GM11168 (cell line): Measurements from ENCODE around the gene KCNV2.
"Not testable (repeated sequence)": the region's sequence is repeated elsewhere in the genome, so short reads cannot be mapped to it uniquely, and the experiment has no call there.

ENCODE experiments used
- in situ Hi-C: fragments of 300-500 bp; cut with MboI; formaldehyde crosslinking; loops from one replicate; pipeline ENCODE4 v1.12.0; 2022; ENCODE audit warnings: low sequenced_read_pairs; ENCODE audit not compliant: unreplicated experiment

The KCNV2 gene

GRCh38 chr9:2717385-2717784 lies at the start of gene KCNV2:
TSS of gene KCNV2 (plus strand) at chr9:2717510. CDS start at chr9:2717740, 230 bp downstream.
- in situ Hi-C loops, result no loop called here

GRCh38 chr9:2673161-2673560 lies 44.1 kb upstream of the KCNV2 start:
- in situ Hi-C loops, result no loop called here

DNA sequence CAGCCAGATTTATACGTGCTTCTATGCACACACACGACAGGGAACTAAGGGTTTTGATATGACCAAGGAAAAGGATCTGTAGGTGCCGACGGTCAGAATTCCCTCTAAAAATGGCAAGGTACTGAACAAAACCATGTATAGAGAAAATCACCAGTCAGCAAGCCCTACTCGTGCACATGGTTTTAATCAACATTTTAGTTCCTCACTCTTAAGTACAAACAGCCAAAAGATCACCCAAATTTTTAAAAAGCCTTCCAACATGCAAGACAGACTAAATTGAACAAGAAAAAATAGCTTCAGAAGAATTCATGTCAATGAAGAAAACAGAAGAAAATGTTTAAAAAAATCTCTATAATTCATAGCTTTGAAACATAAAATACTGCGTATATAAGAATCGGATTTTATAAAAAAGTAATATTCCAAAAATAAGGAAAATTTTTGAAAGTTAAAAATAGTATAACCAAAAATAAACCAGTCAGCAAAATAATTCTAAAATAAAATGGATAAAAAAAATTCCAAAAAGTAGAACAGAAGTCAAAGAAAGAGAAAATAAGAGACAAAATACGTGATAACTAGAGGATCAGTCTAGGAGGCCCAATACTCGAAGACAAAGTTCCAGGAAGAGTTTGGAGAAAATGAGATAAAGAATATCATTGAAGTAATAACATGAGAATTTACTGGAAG lies 43.0 kb upstream of the KCNV2 start:
- in situ Hi-C loops, result no loop called here

GRCh38 chr9:2675834-2676233 lies 41.5 kb upstream of the KCNV2 start:
- in situ Hi-C loops, result no loop called here

DNA sequence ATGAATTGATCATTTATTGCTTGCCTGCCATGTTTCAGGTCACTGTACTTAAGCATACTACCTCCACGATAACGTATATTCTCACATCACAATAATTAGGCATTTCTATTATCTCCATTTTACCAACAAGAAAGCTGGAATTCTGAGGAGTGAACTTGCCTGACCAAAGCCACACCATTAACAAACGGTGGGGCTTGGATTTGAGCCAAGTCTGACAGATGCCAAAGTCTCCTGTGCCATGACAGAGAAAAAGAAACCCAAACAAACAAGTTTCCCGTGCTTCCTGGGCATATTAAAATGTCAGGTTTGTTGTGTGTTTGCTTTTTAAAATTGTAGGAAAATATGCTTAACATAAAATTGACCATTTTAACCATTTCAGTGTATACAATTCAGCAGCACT lies 40.8 kb upstream of the KCNV2 start:
- in situ Hi-C loops, result no loop called here

GRCh38 chr9:2677915-2678889 lies 39.1 kb upstream of the KCNV2 start:
- in situ Hi-C loops, result no loop called here

- in situ Hi-C loops, result no loop called here
Observed at GRCh38 chr9:2679011-2679410, 38.3 kb upstream of the KCNV2 start.

GRCh38 chr9:2681981-2682380 lies 35.3 kb upstream of the KCNV2 start:
- in situ Hi-C loops, result no loop called here

DNA sequence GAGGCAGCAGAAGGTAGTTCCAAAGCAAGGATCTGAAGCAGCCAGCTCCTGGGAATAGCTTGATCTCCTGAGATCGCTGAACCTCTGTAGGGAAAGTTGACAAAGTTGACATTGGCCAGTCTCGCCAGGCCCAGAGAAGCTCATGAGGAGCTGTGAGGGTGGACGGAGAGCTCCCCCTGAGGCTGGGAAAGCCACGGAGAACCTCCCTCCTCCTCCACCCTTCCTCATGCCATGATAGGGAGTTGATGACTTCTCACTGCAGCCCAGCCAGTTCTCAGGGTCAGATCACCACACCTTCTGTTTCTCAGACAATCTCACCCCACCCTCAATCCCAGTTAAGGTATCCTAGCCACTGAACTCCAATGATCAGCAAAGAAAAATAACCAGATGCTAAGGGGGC lies 30.4 kb upstream of the KCNV2 start:
- in situ Hi-C loops, result no loop called here

GRCh38 chr9:2688636-2689035 lies 28.7 kb upstream of the KCNV2 start:
- in situ Hi-C loops, result no loop called here

- in situ Hi-C loops, result no loop called here
Observed at GRCh38 chr9:2691212-2691611, 26.1 kb upstream of the KCNV2 start.

DNA sequence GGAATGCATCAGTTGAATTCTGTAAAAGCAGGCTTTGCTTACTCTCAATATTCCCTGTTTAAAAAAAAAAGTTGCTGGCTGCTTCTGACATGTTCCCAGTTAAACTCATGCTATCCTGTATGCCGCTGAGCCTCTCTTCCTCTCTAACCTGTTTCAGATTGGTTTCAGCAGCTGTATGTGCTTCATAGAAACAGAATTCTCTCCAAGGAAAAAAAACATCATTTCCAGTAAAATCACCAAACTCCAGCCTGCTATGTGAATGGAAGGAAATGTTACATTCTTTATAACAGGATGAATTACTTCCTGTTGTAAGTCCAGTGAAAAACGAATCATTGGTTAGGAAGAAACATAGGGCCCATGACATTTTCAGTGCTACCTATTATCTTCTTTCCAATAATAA lies 25.7 kb upstream of the KCNV2 start:
- in situ Hi-C loops, result no loop called here

- in situ Hi-C loops, result no loop called here
Observed at GRCh38 chr9:2693056-2693455, 24.3 kb upstream of the KCNV2 start.

DNA sequence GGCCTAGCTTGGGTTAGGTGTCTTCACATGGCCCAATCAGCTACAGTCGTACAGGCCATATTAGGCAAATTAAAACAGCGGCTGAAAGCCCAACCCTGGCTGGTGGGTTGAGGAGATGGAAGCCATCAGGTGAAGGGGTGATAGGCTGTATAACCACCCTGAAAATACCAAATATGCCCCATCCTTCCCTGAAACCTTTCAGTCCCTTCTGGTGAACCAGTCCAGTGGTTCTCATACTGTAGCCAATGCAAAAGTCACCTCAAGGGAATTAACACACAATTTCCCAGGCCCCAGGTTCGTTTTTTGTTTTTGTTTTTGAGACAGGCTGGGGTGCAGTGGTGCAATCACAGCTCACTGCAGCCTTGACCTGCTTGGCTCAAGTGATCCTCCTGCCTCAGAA lies 19.8 kb upstream of the KCNV2 start:
- in situ Hi-C loops, result no loop called here

DNA sequence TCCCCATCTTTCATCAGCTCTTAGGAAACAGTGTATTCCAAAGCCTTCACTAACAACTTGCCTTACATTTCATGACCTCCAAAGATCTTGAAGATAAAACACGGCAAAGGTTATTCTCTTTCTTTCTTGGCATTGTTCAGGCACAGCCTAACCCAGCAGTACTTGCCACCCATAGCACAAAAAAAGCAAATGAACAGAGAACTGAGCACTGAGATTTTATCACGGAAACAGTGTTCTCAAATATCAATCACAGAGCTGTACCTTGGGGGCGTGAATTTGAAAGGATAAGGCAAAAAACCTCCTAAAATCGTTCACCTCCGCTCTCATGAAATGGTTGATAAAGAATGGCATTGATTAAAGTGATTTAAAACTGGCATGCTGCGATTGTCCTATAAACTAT lies 16.9 kb upstream of the KCNV2 start:
- in situ Hi-C loops, result no loop called here

GRCh38 chr9:2700909-2701550 lies 16.3 kb upstream of the KCNV2 start:
- in situ Hi-C loops, result no loop called here

DNA sequence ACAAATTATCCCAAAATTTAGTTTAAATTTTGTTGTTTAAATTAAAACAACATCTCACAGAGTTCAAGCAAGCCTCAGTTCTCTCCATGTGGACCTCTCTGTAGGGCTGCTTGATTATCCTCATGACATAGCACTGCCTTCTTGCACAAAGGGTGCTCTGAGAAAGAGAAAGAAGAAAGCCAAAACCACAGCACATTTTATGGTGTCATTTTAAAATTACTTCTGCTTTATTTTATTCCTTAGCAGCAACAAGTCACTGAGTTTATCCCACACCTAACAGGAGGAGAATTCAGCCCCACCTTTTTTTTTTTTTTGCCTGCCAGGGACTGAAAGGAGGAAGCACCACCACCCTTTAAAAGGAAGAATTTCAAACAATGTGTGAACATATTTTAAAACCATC lies 12.8 kb upstream of the KCNV2 start:
- in situ Hi-C loops, result no loop called here

GRCh38 chr9:2707256-2707655 lies 10.1 kb upstream of the KCNV2 start:
- in situ Hi-C loops, result not testable (repeated sequence)

GRCh38 chr9:2709645-2710101 lies 7.6 kb upstream of the KCNV2 start:
- in situ Hi-C loops, result no loop called here

DNA sequence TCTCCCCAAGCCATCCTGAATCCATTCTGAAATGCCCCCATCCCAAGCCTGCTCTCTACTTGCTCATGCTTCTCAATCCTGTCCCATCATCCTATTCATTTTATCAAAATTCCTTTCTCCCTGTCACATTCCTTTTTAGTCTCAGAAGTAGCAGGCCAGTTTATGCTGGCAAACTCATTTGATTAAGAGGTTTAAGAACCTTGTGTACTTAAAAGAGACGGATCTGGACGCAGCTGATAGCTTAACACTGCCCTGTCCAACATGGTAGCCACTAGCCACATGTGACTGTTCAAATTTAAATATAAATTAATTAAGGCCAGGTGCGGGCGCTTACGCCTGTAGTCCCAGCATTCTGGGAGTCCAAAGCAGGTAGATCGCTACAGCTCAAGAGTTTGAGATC lies 5.6 kb upstream of the KCNV2 start:
- in situ Hi-C loops, result no loop called here
